Measurements from ENCODE around the gene SLC16A4. TPM values are rescaled to one million over a fixed set of nuclear protein-coding genes. Genes with fewer than 3 reads are reported as not detected.

Gene SLC16A4
- total and polyA plus RNA-seq, 2 of the 8 experiments (the other 6 are each of a cell fraction or from before 2014, with no cell fraction given), result 0.30 to 0.43 TPM

- no peak overlapping the region for H3K4me3 ChIP-seq (ENCODE audit: extremely low read depth in 1 of 4, insufficient read depth in 2 of 4, low read depth in 3 of 4, low read length in 4 of 4)
- no peak overlapping the region for H2BK15ac ChIP-seq (ENCODE audit: low read length)
- H2BK5ac ChIP-seq (ENCODE audit: low read depth, low read length), result no peak overlapping the region
- H3K23me2 ChIP-seq (ENCODE audit: low read depth, low read length), result no peaks in the 10 kb centered on the region
- no peak overlapping the region for H2BK20ac ChIP-seq (ENCODE audit: low read length)
- H3K79me1 ChIP-seq (ENCODE audit: low read depth, low read length), result peaks cover 2% of the 10 kb centered on the region; the same call in 1 of the 2 replicates
- no peak overlapping the region for H4K8ac ChIP-seq (ENCODE audit: extremely low read depth, insufficient read depth, low read length)
- no peaks in the 10 kb centered on the region for H3K27me3 ChIP-seq (replicated peaks in 1 of 4; ENCODE audit: control insufficient read depth in 3 of 4, extremely low read depth in 1 of 4, insufficient read depth in 3 of 4, low read length in 3 of 4)
- no peak overlapping the region for H3K27ac ChIP-seq (ENCODE audit: low read depth, low read length)
- no peaks in the 10 kb centered on the region for H3K9me3 ChIP-seq (ENCODE audit: insufficient read depth in 2 of 2, low read depth in 1 of 2, low read length in 1 of 2)
- ChIA-PET CTCF (ENCODE audit: partially characterized antibody) (interaction anchor here (0.8 to 1.7 kb wide), 4 partner anchors 28 to 102 kb away, joined by 3 to 7 read pairs (median 4); no protein-coding TSS in a partner anchor), POLR2A (ENCODE audit: partially characterized antibody) (interaction anchor here (0.8 to 1.3 kb wide), 3 partner anchors 8 to 21 kb away, joined by 3 read pairs; no protein-coding TSS in a partner anchor)
- DNase-seq (ENCODE audit: low read depth in 1 of 2, low spot score in 2 of 2) (no peak), FAIRE-seq (no peak)
- H2BK12ac ChIP-seq (ENCODE audit: low read depth, low read length), result no peak overlapping the region
- no peak overlapping the region for H3K56ac ChIP-seq (replicated peaks; ENCODE audit: insufficient read length, low read depth, low read length)
- peaks cover 0 to 2% of the 10 kb centered on the region in 2 experiments for H4K20me1 ChIP-seq (replicated peaks in 1 of 2; ENCODE audit: control insufficient read depth in 1 of 2, insufficient read depth in 2 of 2, low read length in 2 of 2)
- H3K18ac ChIP-seq (ENCODE audit: extremely low read depth, low read length), result no peak overlapping the region
- no peak overlapping the region for H2AK5ac ChIP-seq (ENCODE audit: low read depth, low read length)
- H3K4ac ChIP-seq (replicated peaks; ENCODE audit: insufficient read length, low read depth, low read length), result no peak overlapping the region
- no peak overlapping the region for H3K4me2 ChIP-seq (ENCODE audit: insufficient read depth in 1 of 2, low read depth in 2 of 2, low read length in 2 of 2)
- no peak overlapping the region for H3K23ac ChIP-seq (ENCODE audit: insufficient read length)
- peaks cover 0 to 42% of the 10 kb centered on the region in 2 experiments; a peak in 2 of 4 replicates for H3K79me2 ChIP-seq (ENCODE audit: control insufficient read depth in 1 of 2, insufficient read depth in 2 of 2, low read length in 2 of 2)
- H3K4me1 ChIP-seq (replicated peaks in 1 of 4; ENCODE audit: control insufficient read depth in 3 of 4, insufficient read depth in 4 of 4, low read length in 3 of 4), result no peaks in the 10 kb centered on the region
- 90% methylated on average over 3 of the region's 3 CpGs; no CpG with 5 or more reads in 1 of the 2 experiments for WGBS, 2 experiments (ENCODE audit: extremely low coverage in 1 of 2, insufficient coverage in 1 of 2, insufficient read length in 1 of 2, insufficient replicate concordance in 2 of 2, low coverage in 1 of 2, low lambda C conversion rate in 2 of 2, missing lambda C conversion rate in 1 of 2)
- H2BK120ac ChIP-seq (replicated peaks; ENCODE audit: low read depth, low read length), result no peak overlapping the region
- H4K5ac ChIP-seq (ENCODE audit: insufficient read length, low read depth, low read length), result no peak overlapping the region
- H3K14ac ChIP-seq (ENCODE audit: insufficient read length), result no peak overlapping the region
- no peak overlapping the region for H2AFZ ChIP-seq (ENCODE audit: low read length)
- peaks cover 0 to 33% (median 7%) of the 10 kb centered on the region in 4 experiments; a peak in 5 of 8 replicates for H3K36me3 ChIP-seq (ENCODE audit: control insufficient read depth in 2 of 4, insufficient read depth in 4 of 4, low read length in 3 of 4)
- no peak overlapping the region for H3K9ac ChIP-seq (replicated peaks in 1 of 4; ENCODE audit: extremely low read depth in 1 of 4, low read depth in 3 of 4, low read length in 3 of 4)
- no peak overlapping the region for H4K91ac ChIP-seq (replicated peaks; ENCODE audit: insufficient read length, low read length)
- no peak for TF ChIP-seq SIN3A (conservative IDR thresholded peaks at IDR 0.05 in 1 of 2, IDR thresholded peaks at IDR 0.05 in 1 of 2; ENCODE audit: low read depth in 1 of 2, low read length in 2 of 2)
- no peak for TF ChIP-seq BRCA1 (IDR thresholded peaks at IDR 0.05; ENCODE audit: low read depth, low read length)
- TF ChIP-seq NANOG (IDR thresholded peaks at IDR 0.05; ENCODE audit: insufficient read depth, low read depth, low read length, poor library complexity, severe bottlenecking), result no peak
- TF ChIP-seq TBP (IDR thresholded peaks at IDR 0.05; ENCODE audit: low read depth, low read length), result no peak
Observed at GRCh38 chr1:110364221-110364620, 26.6 kb downstream of the SLC16A4 start.

Data from H1 (cell line).